Measurements from ENCODE around the gene MLH3.

The MLH3 gene

DNA sequence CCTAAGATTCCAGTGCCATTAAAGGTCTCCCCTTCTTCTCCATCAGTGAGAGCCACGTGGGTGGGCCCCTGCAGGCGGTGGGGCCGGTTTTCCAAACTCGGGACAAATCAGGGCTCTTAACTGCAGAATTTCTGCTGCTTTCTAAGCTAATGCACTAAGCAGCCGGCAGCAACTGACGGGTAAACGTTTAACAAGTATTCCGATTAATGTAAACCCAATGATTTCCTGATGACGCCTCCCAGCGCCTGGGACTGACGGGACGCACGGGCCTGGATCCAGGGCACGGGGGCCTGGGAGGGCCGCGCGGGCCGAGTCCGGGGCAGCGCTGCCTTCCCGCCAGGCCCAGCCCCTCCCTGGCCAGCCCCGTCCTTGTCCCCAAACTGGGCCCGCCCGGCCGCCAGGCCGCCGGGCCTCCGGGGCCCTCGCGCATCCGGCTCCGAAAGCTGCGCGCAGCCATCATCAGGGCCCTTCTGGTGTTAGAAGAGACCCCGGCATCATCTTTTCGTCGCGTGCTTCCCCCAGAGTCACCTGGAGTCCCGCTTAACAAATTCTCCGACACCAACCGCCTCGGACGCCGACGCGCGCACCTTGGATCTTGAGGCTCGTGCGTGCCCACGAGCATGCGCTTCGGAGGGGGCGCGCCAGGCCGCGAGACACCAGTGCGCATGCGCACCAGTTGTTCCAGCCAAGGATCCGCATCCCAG is at the start of gene MLH3:
Gene MLH3, minus strand, starts transcription at position 616 of the 704 bp plus-strand sequence. CDS start 1,812 bp downstream, outside the sequence.
- peak within 1 kb of the TSS; percentile 54 for H3K4me3 ChIP-seq (ENCODE audit: low read length)
- no peak for TF ChIP-seq CTCF (conservative IDR thresholded peaks at IDR 0.05; ENCODE audit: low read depth, low read length)
- DNase-seq (ENCODE audit: low read depth): peak; percentile 34

- no peak overlapping the region for H3K4me3 ChIP-seq (ENCODE audit: low read length)
- TF ChIP-seq CTCF (conservative IDR thresholded peaks at IDR 0.05; ENCODE audit: low read depth, low read length): no peak
- DNase-seq (ENCODE audit: low read depth): no peak
Observed at GRCh38 chr14:75098682-75099081, 47.4 kb upstream of the MLH3 start.

DNA sequence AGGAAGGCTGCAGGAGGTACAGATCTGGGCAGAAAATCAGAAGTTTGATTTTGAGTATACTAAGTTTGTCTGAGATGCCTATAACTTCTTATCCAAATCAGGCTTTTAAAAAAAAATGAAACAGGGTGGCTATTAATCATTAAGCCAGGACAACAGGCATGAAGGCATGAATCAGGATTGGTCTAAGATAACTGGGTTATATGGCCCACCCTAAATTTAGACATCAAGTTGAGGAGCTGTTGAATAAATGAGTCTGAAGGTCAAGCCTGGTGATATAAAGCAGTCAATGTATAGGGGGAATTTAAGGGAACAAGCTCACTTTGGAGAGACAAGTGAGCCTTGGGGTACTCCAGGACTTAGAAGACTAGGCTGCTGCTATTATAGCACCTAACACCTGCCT is 46.9 kb upstream of the MLH3 start:
- no peak overlapping the region for H3K4me3 ChIP-seq (ENCODE audit: low read length)
- DNase-seq (ENCODE audit: low read depth): no peak
- no peak for TF ChIP-seq CTCF (conservative IDR thresholded peaks at IDR 0.05; ENCODE audit: low read depth, low read length)

DNA sequence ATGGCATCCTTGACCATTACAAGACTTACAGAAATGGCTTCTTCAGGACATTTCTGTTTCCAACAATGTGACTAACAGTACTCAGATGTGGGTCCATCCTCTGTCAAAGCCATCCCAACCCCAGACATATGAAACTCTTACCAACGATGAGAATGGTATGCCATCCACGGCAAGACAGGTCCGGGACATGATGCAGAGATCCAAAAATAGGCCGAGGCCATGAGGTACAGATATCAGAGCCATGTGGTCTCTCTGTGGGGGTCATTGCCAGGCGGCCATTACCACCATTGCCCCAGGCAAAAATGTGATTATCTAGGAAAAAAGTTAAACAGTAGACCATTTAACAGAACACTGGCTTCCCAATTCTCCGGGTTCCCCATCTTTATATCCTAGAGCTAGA is 45.7 kb upstream of the MLH3 start:
- H3K4me3 ChIP-seq (ENCODE audit: low read length): no peak overlapping the region
- no peak for TF ChIP-seq CTCF (conservative IDR thresholded peaks at IDR 0.05; ENCODE audit: low read depth, low read length)
- DNase-seq (ENCODE audit: low read depth): no peak

- no peak overlapping the region for H3K4me3 ChIP-seq (ENCODE audit: low read length)
- TF ChIP-seq CTCF (conservative IDR thresholded peaks at IDR 0.05; ENCODE audit: low read depth, low read length): no peak
- no peak for DNase-seq (ENCODE audit: low read depth)
Observed at GRCh38 chr14:75095690-75096089, 44.4 kb upstream of the MLH3 start.

DNA sequence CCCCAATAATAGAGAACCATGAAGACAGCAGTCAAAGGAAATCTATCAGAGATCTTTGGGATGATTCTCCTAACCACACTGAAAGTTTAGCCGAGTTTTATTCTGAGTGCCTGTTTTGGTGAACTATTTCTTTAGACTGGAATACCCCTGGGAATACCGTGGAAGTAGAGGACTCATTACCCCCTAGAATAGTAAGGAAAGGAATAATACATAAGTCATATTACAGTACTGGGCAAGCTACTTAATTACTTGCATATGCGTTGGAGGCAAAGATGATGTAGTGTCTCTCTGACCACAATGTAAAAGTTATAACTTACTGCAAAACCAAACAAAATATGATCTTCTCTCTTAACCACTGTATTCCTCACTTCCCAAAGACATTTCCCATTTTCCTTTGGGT is 43.6 kb upstream of the MLH3 start:
- no peak for DNase-seq (ENCODE audit: low read depth)
- no peak for TF ChIP-seq CTCF (conservative IDR thresholded peaks at IDR 0.05; ENCODE audit: low read depth, low read length)
- no peak overlapping the region for H3K4me3 ChIP-seq (ENCODE audit: low read length)

DNA sequence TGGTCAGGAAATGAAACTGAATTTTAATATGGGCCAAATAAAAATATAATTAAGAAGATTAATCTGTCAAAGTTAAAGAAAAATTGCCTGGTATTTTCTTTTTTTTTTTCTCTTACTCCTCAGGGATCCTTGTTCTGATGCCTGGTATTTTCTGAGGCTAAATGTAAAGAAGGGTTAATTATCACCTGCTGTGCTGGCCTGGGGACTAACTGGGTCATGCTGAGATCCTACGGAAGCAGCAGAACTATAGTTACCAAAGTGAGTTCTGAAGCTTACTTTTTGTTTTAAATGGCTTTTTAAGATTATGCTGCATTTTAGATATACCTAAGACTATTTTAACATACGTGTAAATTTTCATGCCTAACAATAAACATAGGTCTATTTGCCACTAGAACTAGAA is 41.4 kb upstream of the MLH3 start:
- TF ChIP-seq CTCF (conservative IDR thresholded peaks at IDR 0.05; ENCODE audit: low read depth, low read length): no peak
- no peak overlapping the region for H3K4me3 ChIP-seq (ENCODE audit: low read length)
- no peak for DNase-seq (ENCODE audit: low read depth)
